HCT116 (cell line): ENCODE measurements around the gene FAM170B. TPM values are rescaled to one million over a fixed set of nuclear protein-coding genes. Genes with fewer than 3 reads are reported as not detected.

Source experiments
- ATAC-seq: fragments of 200-7000 bp; cut with Tn5 transposase; 2 replicates; pipeline ENCODE4 v1.9.1; 2020; ENCODE audit warnings: mild to moderate bottlenecking, moderate library complexity
- BruUV-seq: library from RNA; stranded (reverse); fragments of 400-500 nt; replicated peaks from 2 replicates; lab custom pipeline; 2021; lab: Mats Ljungman, UMichigan
- CTCF ChIA-PET: fragments of 300-600 bp; sonication (Branson Sonifier 250); formaldehyde crosslinking; loops from one replicate; lab custom pipeline; 2021; ENCODE audit warnings: antibody characterized with exemption; lab: Charles Lee
- POLR2A ChIA-PET: fragments of 300-600, 350-600 bp; sonication (Branson Sonifier 250); formaldehyde crosslinking; loops from one replicate; lab custom pipeline; 2021; ENCODE audit warnings: antibody characterized with exemption; lab: Charles Lee
- RAD21 ChIA-PET, 2 experiments: fragments of 300-600 bp; sonication (Branson Sonifier 250); formaldehyde crosslinking; loops; one replicate each; lab custom pipeline; 2023; ENCODE audit warnings: low total read pairs in 2 of 2; ENCODE audit not compliant: uncharacterized antibody in 2 of 2, unreplicated experiment in 2 of 2, low non-redundant PET in 1 of 2; lab: Charles Lee
- DNase-seq: peaks from one replicate; pipeline ENCODE4 v3.0.0-alpha.2; 2010; ENCODE audit warnings: low read depth, low spot score
- H2AFZ ChIP-seq: fragments of 200-600 bp; shearing (Covaris generic), sonication (generic); 2 replicates; pipeline ENCODE4 v1.6.1; 2017; ENCODE audit warnings: low read depth, mixed run types, mixed read lengths, antibody characterized with exemption, low read length; ENCODE audit not compliant: poor library complexity, severe bottlenecking
- H3K27ac ChIP-seq: 2 replicates; pipeline ENCODE4 v1.5.1; 2012; ENCODE audit warnings: low read depth, low read length
- H3K27me3 ChIP-seq: fragments of 200-600 bp; sonication (generic); 2 replicates; pipeline ENCODE4 v1.6.1; 2016; ENCODE audit warnings: mixed run types, low read length, mixed read lengths; ENCODE audit not compliant: insufficient read depth
- H3K36me3 ChIP-seq, 2 experiments: fragments of 200-500 bp in 1 of 2; fragments of 200-600 bp in 1 of 2; sonication (Bioruptor generic) in 1 of 2; sonication (generic) in 1 of 2; 2 replicates each; pipeline versions ENCODE4 v1.5.1 to v1.6.1; 2014 to 2016; ENCODE audit warnings: low read length in 2 of 2, inconsistent platforms in 1 of 2, mixed read lengths in 1 of 2, mixed run types in 1 of 2; ENCODE audit not compliant: insufficient read depth in 2 of 2, control insufficient read depth in 1 of 2
- H3K4me1 ChIP-seq, 2 experiments: fragments of 200-600 bp in 1 of 2; sonication (generic) in 1 of 2; 2 replicates each; pipeline versions ENCODE4 v1.5.1 to v1.6.1; 2012 to 2017; ENCODE audit warnings: low read length in 2 of 2, inconsistent platforms in 1 of 2, mild to moderate bottlenecking in 1 of 2, mixed read lengths in 1 of 2, mixed run types in 1 of 2, moderate library complexity in 1 of 2; ENCODE audit not compliant: insufficient read depth in 2 of 2, control insufficient read depth in 1 of 2
- H3K4me2 ChIP-seq: fragments of 200-600 bp; sonication (generic); 2 replicates; pipeline ENCODE4 v1.6.1; 2017; ENCODE audit warnings: mixed run types, low read length, mixed read lengths
- H3K4me3 ChIP-seq, 2 experiments: fragments of 200-600 bp in 1 of 2; sonication (generic) in 1 of 2; replicated peaks in 1 of 2; 2 replicates each; pipeline ENCODE4 v1.5.1; 2011 to 2016; ENCODE audit warnings: low read length in 2 of 2, control low read depth in 1 of 2, low read depth in 1 of 2, mild to moderate bottlenecking in 1 of 2, mixed read lengths in 1 of 2, mixed run types in 1 of 2
- H3K79me2 ChIP-seq: fragments of 200-600 bp; sonication (generic); 2 replicates; pipeline ENCODE4 v1.6.1; 2017; ENCODE audit warnings: mild to moderate bottlenecking, mixed run types, low read length, moderate library complexity, mixed read lengths; ENCODE audit not compliant: insufficient read depth
- H3K9ac ChIP-seq: fragments of 200-600 bp; sonication (generic); 2 replicates; pipeline ENCODE4 v1.6.1; 2016; ENCODE audit warnings: low read length, mixed read lengths
- H3K9me2 ChIP-seq: fragments of 200-600 bp; sonication (generic), shearing (Covaris generic); 2 replicates; pipeline ENCODE4 v1.6.1; 2017; ENCODE audit warnings: mixed run types, mild to moderate bottlenecking, moderate library complexity; ENCODE audit not compliant: insufficient read depth
- H3K9me3 ChIP-seq, 2 experiments: fragments of 200-500 bp in 1 of 2; fragments of 200-600 bp in 1 of 2; sonication (Bioruptor generic) in 1 of 2; sonication (generic) in 1 of 2; 2 replicates each; pipeline ENCODE4 v1.6.1; 2014 to 2017; ENCODE audit warnings: low read length in 2 of 2, mixed read lengths in 2 of 2, inconsistent platforms in 1 of 2, low read depth in 1 of 2, mild to moderate bottlenecking in 1 of 2, mixed run types in 1 of 2, moderate library complexity in 1 of 2; ENCODE audit not compliant: control insufficient read depth in 1 of 2, insufficient read depth in 1 of 2
- H4K20me1 ChIP-seq: fragments of 200-600 bp; sonication (generic), shearing (Covaris generic); 2 replicates; pipeline ENCODE4 v1.6.1; 2017; ENCODE audit warnings: mixed run types, mild to moderate bottlenecking, moderate library complexity; ENCODE audit not compliant: insufficient read depth
- CBX3 ChIP-seq: IDR thresholded peaks from 2 replicates; pipeline ENCODE4 v1.6.1; 2012; ENCODE audit warnings: low read depth
- CEBPB ChIP-seq: IDR thresholded peaks from 2 replicates; pipeline ENCODE4 v1.6.1; 2012; ENCODE audit warnings: low read depth
- EGR1 ChIP-seq: IDR thresholded peaks from 2 replicates; pipeline ENCODE4 v1.6.1; 2012; ENCODE audit warnings: low read depth
- ELF1 ChIP-seq: IDR thresholded peaks from 2 replicates; pipeline ENCODE4 v1.6.1; 2012; ENCODE audit warnings: low read depth, borderline replicate concordance
- JUND ChIP-seq: IDR thresholded peaks from 2 replicates; pipeline ENCODE4 v1.6.1; 2012
- SP1 ChIP-seq: IDR thresholded peaks from 2 replicates; pipeline ENCODE4 v1.6.1; 2012; ENCODE audit warnings: low read depth
- SRF ChIP-seq: IDR thresholded peaks from 2 replicates; pipeline ENCODE4 v1.6.1; 2012; ENCODE audit warnings: low read depth
- TCF7L2 ChIP-seq: IDR thresholded peaks from 2 replicates; pipeline ENCODE4 v1.7.0; 2011; ENCODE audit warnings: borderline replicate concordance, inconsistent platforms; ENCODE audit not compliant: insufficient read depth, insufficient read length; ENCODE audit errors: extremely low read depth
- YY1 ChIP-seq: IDR thresholded peaks from 2 replicates; pipeline ENCODE4 v1.6.1; 2011; ENCODE audit warnings: low read length, low read depth, moderate library complexity, mild to moderate bottlenecking; ENCODE audit not compliant: insufficient replicate concordance; ENCODE audit errors: extremely low read depth
- ZFX ChIP-seq: fragments of 450-650 bp; IDR thresholded peaks from 2 replicates; pipeline ENCODE4 v1.6.1; 2017
- ZNF274 ChIP-seq: fragments of 200-500 bp; sonication (Bioruptor generic); IDR thresholded peaks from 2 replicates; pipeline ENCODE4 v1.6.1; 2014; ENCODE audit warnings: mild to moderate bottlenecking, low read depth, low read length, inconsistent platforms
- intact Hi-C: fragments of 100-400 bp; cut with micrococcal nuclease; formaldehyde crosslinking; loops from 2 replicates; pipeline ENCODE4 v1.10.0; 2022
- total RNA-seq: library from RNA; stranded (reverse); gene quantifications from one replicate; pipeline ENCODE4 v1.2.1, GENCODE V29; 2021; ENCODE audit not compliant: unreplicated experiment
- TF ChIP-seq, protein P1 (sequence below): IDR thresholded peaks from 2 replicates; pipeline ENCODE4 v1.6.1; 2012
- TF ChIP-seq, protein P2 (sequence below): IDR thresholded peaks from 2 replicates; pipeline ENCODE4 v1.6.1; 2012
- TF ChIP-seq, protein P3 (sequence below): IDR thresholded peaks from 2 replicates; pipeline ENCODE4 v1.6.1; 2012; ENCODE audit warnings: low read depth
- TF ChIP-seq, protein P4 (sequence below): IDR thresholded peaks from 2 replicates; pipeline ENCODE4 v1.6.1; 2011; ENCODE audit warnings: mild to moderate bottlenecking, low read length, moderate library complexity; ENCODE audit not compliant: insufficient replicate concordance; ENCODE audit errors: extremely low read depth

FAM170B gene
- total RNA-seq, 1 experiment from 2014 or later: not detected

DNA sequence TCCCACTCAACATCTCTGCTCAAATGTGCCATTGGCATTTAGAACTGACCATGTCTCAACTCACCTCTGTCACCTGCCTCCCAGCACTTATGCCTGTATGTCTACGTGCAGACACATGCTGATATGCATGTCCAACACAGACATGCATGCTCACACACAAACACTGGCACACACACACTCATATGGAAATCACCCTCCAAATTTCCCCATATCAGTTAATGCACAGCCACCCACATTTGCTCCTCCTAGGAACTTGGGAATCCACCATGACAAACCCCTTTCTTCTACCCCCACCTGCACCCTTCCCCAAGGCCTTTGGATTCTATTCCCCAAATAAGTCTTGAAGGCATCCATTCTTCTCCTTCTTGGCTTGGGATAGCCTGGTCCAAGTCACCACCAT, 4.4 kb downstream of the FAM170B start:
- BruUV-seq: no TSS peak
- Histone ChIP-seq H3K27ac (no peak overlapping the region), H3K4me2 (no peak overlapping the region), H3K79me2 (no peaks in the 10 kb centered on the region)
- TF ChIP-seq TCF7L2: no peak
- TF ChIP-seq, all 23 proteins: peak for 0
- H3K9ac ChIP-seq: no peak overlapping the region
- DNase-seq (no peak), ATAC-seq (no peak)
- peaks cover 25% of the 10 kb centered on the region for H3K27me3 ChIP-seq
- RAD21 ChIA-PET: no interaction called here
- H3K9me2 ChIP-seq: no peaks in the 10 kb centered on the region
- CTCF ChIA-PET: no interaction called here
- intact Hi-C loops: no loop called here
- no peak overlapping the region for H2AFZ ChIP-seq
- H3K36me3 ChIP-seq: no peaks in the 10 kb centered on the region
- POLR2A ChIA-PET: no interaction called here
- H3K4me3 ChIP-seq: no peak overlapping the region
- no peaks in the 10 kb centered on the region for H4K20me1 ChIP-seq
- H3K4me1 ChIP-seq: no peaks in the 10 kb centered on the region
- H3K9me3 ChIP-seq: no peaks in the 10 kb centered on the region

DNA sequence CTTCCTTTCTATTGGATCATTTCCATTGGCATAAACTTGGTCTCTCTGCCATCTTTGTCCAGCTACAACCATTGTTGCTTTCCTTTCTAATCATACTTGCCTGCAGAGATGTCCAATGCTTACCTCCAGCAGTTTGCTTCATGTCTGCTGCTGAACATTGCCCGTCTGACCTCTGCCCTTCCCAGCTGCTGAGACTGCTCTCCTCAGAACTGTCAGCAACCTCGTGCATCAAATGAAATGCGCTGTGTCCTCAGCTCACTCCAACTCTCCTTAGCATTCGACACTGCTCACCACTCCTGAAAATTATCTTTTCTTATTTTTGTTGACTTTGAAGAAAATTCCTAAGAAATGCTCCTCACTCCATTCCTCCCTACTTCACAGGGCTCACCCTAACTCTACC, 5.0 kb downstream of the FAM170B start:
- Histone ChIP-seq H3K79me2 (no peaks in the 10 kb centered on the region), H3K4me2 (no peak overlapping the region), H3K27ac (no peak overlapping the region), H4K20me1 (no peaks in the 10 kb centered on the region), H3K4me3 (no peak overlapping the region), H3K27me3 (peaks cover 25% of the 10 kb centered on the region), H3K9me2 (no peaks in the 10 kb centered on the region), H3K9me3 (no peaks in the 10 kb centered on the region), H3K36me3 (no peaks in the 10 kb centered on the region), H2AFZ (no peak overlapping the region), H3K9ac (no peak overlapping the region), H3K4me1 (no peaks in the 10 kb centered on the region)
- DNase-seq (no peak), ATAC-seq (no peak)
- intact Hi-C loops: no loop called here
- RAD21 ChIA-PET: no interaction called here
- TF ChIP-seq SRF (no peak), EGR1 (no peak), SP1 (no peak), YY1 (no peak), CEBPB (no peak), ELF1 (no peak), JUND (no peak), ZFX (no peak), CBX3 (no peak), TCF7L2 (no peak), ZNF274 (no peak)
- TF ChIP-seq, protein P1, sequence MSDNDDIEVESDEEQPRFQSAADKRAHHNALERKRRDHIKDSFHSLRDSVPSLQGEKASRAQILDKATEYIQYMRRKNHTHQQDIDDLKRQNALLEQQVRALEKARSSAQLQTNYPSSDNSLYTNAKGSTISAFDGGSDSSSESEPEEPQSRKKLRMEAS: no peak
- TF ChIP-seq, protein P2, sequence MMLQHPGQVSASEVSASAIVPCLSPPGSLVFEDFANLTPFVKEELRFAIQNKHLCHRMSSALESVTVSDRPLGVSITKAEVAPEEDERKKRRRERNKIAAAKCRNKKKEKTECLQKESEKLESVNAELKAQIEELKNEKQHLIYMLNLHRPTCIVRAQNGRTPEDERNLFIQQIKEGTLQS: no peak
- TF ChIP-seq, protein P3, sequence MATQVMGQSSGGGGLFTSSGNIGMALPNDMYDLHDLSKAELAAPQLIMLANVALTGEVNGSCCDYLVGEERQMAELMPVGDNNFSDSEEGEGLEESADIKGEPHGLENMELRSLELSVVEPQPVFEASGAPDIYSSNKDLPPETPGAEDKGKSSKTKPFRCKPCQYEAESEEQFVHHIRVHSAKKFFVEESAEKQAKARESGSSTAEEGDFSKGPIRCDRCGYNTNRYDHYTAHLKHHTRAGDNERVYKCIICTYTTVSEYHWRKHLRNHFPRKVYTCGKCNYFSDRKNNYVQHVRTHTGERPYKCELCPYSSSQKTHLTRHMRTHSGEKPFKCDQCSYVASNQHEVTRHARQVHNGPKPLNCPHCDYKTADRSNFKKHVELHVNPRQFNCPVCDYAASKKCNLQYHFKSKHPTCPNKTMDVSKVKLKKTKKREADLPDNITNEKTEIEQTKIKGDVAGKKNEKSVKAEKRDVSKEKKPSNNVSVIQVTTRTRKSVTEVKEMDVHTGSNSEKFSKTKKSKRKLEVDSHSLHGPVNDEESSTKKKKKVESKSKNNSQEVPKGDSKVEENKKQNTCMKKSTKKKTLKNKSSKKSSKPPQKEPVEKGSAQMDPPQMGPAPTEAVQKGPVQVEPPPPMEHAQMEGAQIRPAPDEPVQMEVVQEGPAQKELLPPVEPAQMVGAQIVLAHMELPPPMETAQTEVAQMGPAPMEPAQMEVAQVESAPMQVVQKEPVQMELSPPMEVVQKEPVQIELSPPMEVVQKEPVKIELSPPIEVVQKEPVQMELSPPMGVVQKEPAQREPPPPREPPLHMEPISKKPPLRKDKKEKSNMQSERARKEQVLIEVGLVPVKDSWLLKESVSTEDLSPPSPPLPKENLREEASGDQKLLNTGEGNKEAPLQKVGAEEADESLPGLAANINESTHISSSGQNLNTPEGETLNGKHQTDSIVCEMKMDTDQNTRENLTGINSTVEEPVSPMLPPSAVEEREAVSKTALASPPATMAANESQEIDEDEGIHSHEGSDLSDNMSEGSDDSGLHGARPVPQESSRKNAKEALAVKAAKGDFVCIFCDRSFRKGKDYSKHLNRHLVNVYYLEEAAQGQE: no peak
- TF ChIP-seq, protein P4, sequence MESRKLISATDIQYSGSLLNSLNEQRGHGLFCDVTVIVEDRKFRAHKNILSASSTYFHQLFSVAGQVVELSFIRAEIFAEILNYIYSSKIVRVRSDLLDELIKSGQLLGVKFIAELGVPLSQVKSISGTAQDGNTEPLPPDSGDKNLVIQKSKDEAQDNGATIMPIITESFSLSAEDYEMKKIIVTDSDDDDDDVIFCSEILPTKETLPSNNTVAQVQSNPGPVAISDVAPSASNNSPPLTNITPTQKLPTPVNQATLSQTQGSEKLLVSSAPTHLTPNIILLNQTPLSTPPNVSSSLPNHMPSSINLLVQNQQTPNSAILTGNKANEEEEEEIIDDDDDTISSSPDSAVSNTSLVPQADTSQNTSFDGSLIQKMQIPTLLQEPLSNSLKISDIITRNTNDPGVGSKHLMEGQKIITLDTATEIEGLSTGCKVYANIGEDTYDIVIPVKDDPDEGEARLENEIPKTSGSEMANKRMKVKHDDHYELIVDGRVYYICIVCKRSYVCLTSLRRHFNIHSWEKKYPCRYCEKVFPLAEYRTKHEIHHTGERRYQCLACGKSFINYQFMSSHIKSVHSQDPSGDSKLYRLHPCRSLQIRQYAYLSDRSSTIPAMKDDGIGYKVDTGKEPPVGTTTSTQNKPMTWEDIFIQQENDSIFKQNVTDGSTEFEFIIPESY: no peak
- CTCF ChIA-PET: no interaction called here
- no TSS peak for BruUV-seq
- POLR2A ChIA-PET: no interaction called here
